Motor neuron (in vitro differentiated cells): ENCODE results near the gene PCDH9. TPM values are rescaled to one million over a fixed set of nuclear protein-coding genes. Genes with fewer than 3 reads are reported as not detected.

Experiments
- ATAC-seq, 8 experiments: fragments of 200-7000 bp; cut with Tn5 transposase; replicated peaks in 6 of 8; 2 replicates each; pipeline ENCODE4 v1.8.0; 2021; ENCODE audit warnings: mild to moderate bottlenecking in 8 of 8, moderate library complexity in 8 of 8
- H3K27ac ChIP-seq, 2 donors: fragments of 250-450 bp; sonication (Bioruptor Pico); 2 replicates each; pipeline ENCODE4 v1.9.0; 2021; ENCODE audit warnings: antibody characterized with exemption in 2 of 2, mild to moderate bottlenecking in 2 of 2, moderate library complexity in 1 of 2
- H3K4me1 ChIP-seq, 2 donors: fragments of 250-450 bp; sonication (Bioruptor Pico); replicated peaks in 1 of 2; 2 replicates each; pipeline ENCODE4 v1.6.1; 2021; ENCODE audit warnings: antibody characterized with exemption in 2 of 2, mild to moderate bottlenecking in 2 of 2, moderate library complexity in 1 of 2
- H3K4me3 ChIP-seq, 5 donors: fragments of 250-450 bp; sonication (Bioruptor Pico); 2 replicates each; pipeline ENCODE4 v1.9.0; 2021; ENCODE audit warnings: antibody characterized with exemption in 5 of 5, mild to moderate bottlenecking in 5 of 5, moderate library complexity in 4 of 5
- WGBS, 10 experiments: fragments of 450-650 bp; shearing (Covaris generic); methylation state at CpG; one replicate each; pipeline ENCODE4 v1.0.0; 2022; 5-methylcytosine and 5-hydroxymethylcytosine counted together
- in situ Hi-C, 9 experiments: fragments of 400-800 bp; cut with MboI; loops; one replicate each; pipeline ENCODE4 v1.15.0; 2021; ENCODE audit warnings: low sequenced_read_pairs in 9 of 9, low pct_unique_long_range_greater_than_20kb in 2 of 9; ENCODE audit not compliant: unreplicated experiment in 9 of 9
- total RNA-seq, 8 experiments: library from RNA; unstranded; fragments of 300-600 nt; gene quantifications; 2 replicates each; pipeline versions ENCODE4 v1.2.3 to v1.2.4, GENCODE V29; 2022

PCDH9 gene
- total RNA-seq, 8 experiments from 2014 or later: 0.51 to 201 (median 64.7) TPM

GRCh38 chr13:66551128-66551527 is 679.0 kb downstream of the PCDH9 start:
- 12 to 75% (median 62%) methylated on average over 1 to 4 of the region's 4 CpGs for WGBS, 10 experiments

GRCh38 chr13:66547685-66548084 is 682.5 kb downstream of the PCDH9 start:
- Histone ChIP-seq H3K4me1 (peaks cover 0 to 6% of the 10 kb centered on the region in 2 donors), H3K27ac (no peak overlapping the region), H3K4me3 (no peak overlapping the region)
- in situ Hi-C loops: no loop called here
- 26 to 100% (median 91%) methylated on average over 1 to 4 of the region's 4 CpGs; no CpG with 5 or more reads in 1 of the 10 experiments for WGBS, 10 experiments
- ATAC-seq: no peak

More at GRCh38 chr13:66551128-66551527, 679.0 kb downstream of the PCDH9 start:
- peaks cover 0 to 12% of the 10 kb centered on the region in 2 donors for H3K4me1 ChIP-seq
- in situ Hi-C loops: no loop called here
- ATAC-seq: peak in 3 of 8 experiments; percentile 42 to 68 (median 66)
- H3K27ac ChIP-seq: no peak overlapping the region
- H3K4me3 ChIP-seq: no peak overlapping the region

- Histone ChIP-seq H3K4me3 (no peak overlapping the region), H3K4me1 (peaks cover 0 to 6% of the 10 kb centered on the region in 2 donors), H3K27ac (no peak overlapping the region)
- WGBS, 10 experiments: 0 to 100% (median 87%) methylated on average over 1 to 2 of the region's 2 CpGs
- ATAC-seq: no peak
- in situ Hi-C loops: no loop called here
Observed at GRCh38 chr13:66546534-66547379, 683.4 kb downstream of the PCDH9 start.

DNA sequence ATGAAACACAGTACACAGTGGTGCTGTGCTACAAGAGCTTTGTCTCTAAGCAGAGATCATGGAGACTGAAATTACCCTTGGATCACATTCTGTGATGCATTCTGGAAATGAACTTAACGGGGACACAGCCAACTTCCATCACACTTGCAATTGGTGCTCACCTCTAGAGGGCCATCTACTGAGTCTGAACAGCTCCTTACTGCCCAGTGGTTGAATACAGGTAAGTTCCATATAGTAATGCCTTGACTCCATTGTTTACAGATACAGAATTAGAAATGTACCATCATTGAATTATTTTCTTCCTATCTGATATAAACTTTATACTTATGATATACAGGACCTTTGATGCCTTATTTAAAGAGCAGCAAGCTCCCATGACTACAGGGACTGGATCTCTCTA is 686.4 kb downstream of the PCDH9 start:
- WGBS, 10 experiments: 0 to 75% (median 63%) methylated on average over 1 of the region's 1 CpG; no CpG with 5 or more reads in 3 of the 10 experiments
- no peak for ATAC-seq
- H3K4me1 ChIP-seq: no peaks in the 10 kb centered on the region
- in situ Hi-C loops: no loop called here
- no peak overlapping the region for H3K27ac ChIP-seq
- no peak overlapping the region for H3K4me3 ChIP-seq

GRCh38 chr13:66537417-66537816 is 692.7 kb downstream of the PCDH9 start:
- WGBS, 10 experiments: 17 to 75% (median 33%) methylated on average over 1 of the region's 1 CpG; no CpG with 5 or more reads in 5 of the 10 experiments
- in situ Hi-C loops: no loop called here
- no peaks in the 10 kb centered on the region for H3K4me1 ChIP-seq
- H3K4me3 ChIP-seq: no peak overlapping the region
- no peak for ATAC-seq
- H3K27ac ChIP-seq: no peak overlapping the region

DNA sequence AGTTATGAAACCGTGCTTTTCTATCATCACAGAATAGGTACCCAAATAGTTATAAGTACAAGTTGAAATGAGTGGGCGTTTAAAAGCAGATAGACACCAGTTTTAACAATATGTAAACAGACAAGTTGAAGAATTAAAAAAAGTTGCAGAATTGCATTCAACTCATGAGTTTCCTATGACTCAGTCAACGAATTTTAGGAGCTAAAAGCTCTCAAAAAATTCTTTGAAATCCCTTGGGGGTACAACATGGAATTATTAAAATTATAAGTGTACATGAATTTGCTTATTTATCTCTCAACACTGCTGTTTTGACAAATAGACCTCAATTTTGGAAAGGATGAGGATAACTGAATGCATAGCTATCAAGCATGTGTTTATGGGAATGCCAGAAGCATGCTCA is 693.4 kb downstream of the PCDH9 start:
- no peak for ATAC-seq
- H3K27ac ChIP-seq: no peak overlapping the region
- no peaks in the 10 kb centered on the region for H3K4me1 ChIP-seq
- in situ Hi-C loops: no loop called here
- H3K4me3 ChIP-seq: no peak overlapping the region
- WGBS, 10 experiments: 10 to 85% (median 68%) methylated on average over 2 to 3 of the region's 3 CpGs; no CpG with 5 or more reads in 1 of the 10 experiments

GRCh38 chr13:66534561-66534960 is 695.6 kb downstream of the PCDH9 start:
- H3K27ac ChIP-seq: no peak overlapping the region
- peaks cover 7 to 15% of the 10 kb centered on the region in 2 donors for H3K4me1 ChIP-seq
- WGBS, 10 experiments: 13 to 100% (median 81%) methylated on average over 1 to 2 of the region's 2 CpGs; no CpG with 5 or more reads in 1 of the 10 experiments
- in situ Hi-C loops: no loop called here
- H3K4me3 ChIP-seq: no peak overlapping the region
- ATAC-seq: no peak

GRCh38 chr13:66532845-66533244 is 697.3 kb downstream of the PCDH9 start:
- Histone ChIP-seq H3K4me3 (no peak overlapping the region), H3K4me1 (peaks cover 10 to 28% of the 10 kb centered on the region in 2 donors), H3K27ac (no peak overlapping the region)
- no peak for ATAC-seq
- WGBS, 10 experiments: 4 to 100% (median 93%) methylated on average over 1 to 5 of the region's 5 CpGs
- in situ Hi-C loops: no loop called here

- ATAC-seq: no peak
Observed at GRCh38 chr13:66532146-66532545, 698.0 kb downstream of the PCDH9 start.

GRCh38 chr13:66530686-66531085 is 699.5 kb downstream of the PCDH9 start:
- Histone ChIP-seq H3K4me1 (peaks cover 10 to 31% of the 10 kb centered on the region in 2 donors), H3K4me3 (no peak overlapping the region), H3K27ac (no peak overlapping the region)
- in situ Hi-C loops: no loop called here
- ATAC-seq: peak in 2 of 8 experiments; percentile 13 to 15
- WGBS, 10 experiments: 20 to 100% (median 56%) methylated on average over 1 of the region's 1 CpG; no CpG with 5 or more reads in 4 of the 10 experiments

More at GRCh38 chr13:66532146-66532545, 698.0 kb downstream of the PCDH9 start:
- WGBS, 10 experiments: 0 to 97% (median 85%) methylated on average over 1 to 3 of the region's 3 CpGs
- in situ Hi-C loops: no loop called here
- Histone ChIP-seq H3K4me3 (no peak overlapping the region), H3K27ac (no peak overlapping the region), H3K4me1 (peaks cover 10 to 31% of the 10 kb centered on the region in 2 donors)

DNA sequence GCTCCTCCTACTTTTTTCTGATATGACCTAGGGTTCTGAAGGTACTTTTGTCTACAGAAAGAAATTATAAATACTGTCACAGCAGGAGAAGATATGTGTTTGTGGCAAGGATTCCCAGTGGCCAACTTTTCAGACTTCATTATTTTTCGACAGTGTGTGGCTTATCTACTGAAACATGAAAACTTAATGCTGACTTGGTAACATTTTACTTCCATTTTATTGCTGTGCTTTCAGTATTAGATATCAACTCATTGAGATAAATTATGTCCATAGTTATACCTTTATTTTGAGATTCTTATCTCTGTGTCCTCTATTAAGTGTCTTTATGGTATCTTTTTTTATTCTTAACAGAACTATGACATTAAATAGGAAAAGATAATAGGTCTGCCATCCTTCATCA is 700.0 kb downstream of the PCDH9 start:
- Histone ChIP-seq H3K27ac (no peak overlapping the region), H3K4me3 (no peak overlapping the region), H3K4me1 (peaks cover 10 to 31% of the 10 kb centered on the region in 2 donors)
- no peak for ATAC-seq
- in situ Hi-C loops: no loop called here
- WGBS, 10 experiments: 0 to 100% (median 100%) methylated on average over 1 of the region's 1 CpG

- Histone ChIP-seq H3K4me3 (no peak overlapping the region), H3K4me1 (peaks cover 10 to 31% of the 10 kb centered on the region in 2 donors), H3K27ac (no peak overlapping the region)
- peak in 5 of 8 experiments; percentile 47 to 97 (median 86) for ATAC-seq
- WGBS, 10 experiments: 0 to 54% (median 16%) methylated on average over 1 to 2 of the region's 2 CpGs; no CpG with 5 or more reads in 2 of the 10 experiments
- in situ Hi-C loops: no loop called here
Observed at GRCh38 chr13:66528944-66529576, 701.1 kb downstream of the PCDH9 start.

DNA sequence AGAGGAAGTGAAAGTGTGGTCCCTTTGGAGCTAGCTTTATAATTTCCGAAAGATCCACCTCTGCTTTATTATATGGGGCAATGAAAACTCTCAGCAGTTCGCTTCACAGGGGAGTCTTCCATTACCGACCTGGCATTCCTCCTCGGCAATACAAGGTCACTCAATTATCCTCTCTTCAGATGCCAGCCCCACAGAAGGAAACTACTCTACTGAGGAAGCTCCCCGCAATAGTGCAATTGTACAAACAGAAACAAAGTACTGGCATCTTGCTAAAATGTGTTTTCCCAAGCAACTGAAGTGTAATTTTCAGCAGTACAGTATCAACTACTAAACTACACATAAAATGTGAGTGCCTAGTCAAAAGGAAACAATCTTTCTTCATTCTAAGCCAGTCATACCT is 702.0 kb downstream of the PCDH9 start:
- ATAC-seq: no peak
- H3K4me1 ChIP-seq: peaks cover 10 to 31% of the 10 kb centered on the region in 2 donors
- in situ Hi-C loops: no loop called here
- 8 to 97% (median 67%) methylated on average over 1 to 5 of the region's 5 CpGs; no CpG with 5 or more reads in 1 of the 10 experiments for WGBS, 10 experiments
- H3K27ac ChIP-seq: no peak overlapping the region
- no peak overlapping the region for H3K4me3 ChIP-seq
